ENCODE results near the gene MTRF1. TPM values are rescaled to one million over a fixed set of nuclear protein-coding genes. Genes with fewer than 3 reads are reported as not detected.

Gene MTRF1
- total and polyA plus RNA-seq, 12 donors: 6.8 to 27.4 (median 17.7) TPM

DNA sequence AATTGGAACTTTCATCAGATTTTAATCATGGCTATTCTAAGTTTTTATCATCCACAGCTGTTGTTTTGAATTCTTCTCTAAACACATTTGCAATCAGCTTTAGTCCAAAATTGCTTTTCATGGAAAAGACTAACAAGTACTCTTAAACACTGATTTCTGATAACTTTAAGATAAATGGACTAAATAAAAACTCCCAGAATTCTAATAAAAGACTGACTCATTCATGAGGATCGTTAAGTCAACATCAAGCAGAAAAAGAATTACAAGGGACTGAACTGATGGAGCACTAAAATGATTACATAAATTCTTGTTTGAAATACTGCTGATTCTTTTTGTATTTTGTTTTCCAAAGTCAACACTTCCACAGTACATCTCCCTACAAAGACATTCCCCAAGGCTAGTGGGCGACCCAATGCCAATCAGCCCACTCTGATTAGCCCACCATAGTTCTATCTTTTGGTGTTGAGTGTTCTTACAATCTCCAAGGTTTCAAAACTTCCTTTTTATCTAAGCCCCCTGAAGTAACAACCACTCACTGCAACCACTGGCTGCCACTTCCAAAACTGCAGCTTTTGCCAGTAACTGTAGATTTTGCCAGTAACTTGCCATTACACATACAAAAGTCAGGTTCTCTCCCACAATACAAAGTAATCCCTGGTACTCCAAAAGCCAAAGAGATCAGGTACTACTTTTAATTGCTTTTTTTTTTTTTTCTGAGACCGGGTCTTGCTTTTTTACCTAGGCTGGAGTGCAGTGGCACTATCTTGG lies 33.7 kb upstream of the MTRF1 start:
- Histone ChIP-seq H3K9me3 (replicated peaks in 1 of 3) (no peaks in the 10 kb centered on the region), H3K27ac (no peak overlapping the region), H3K4me3 (no peak overlapping the region), H3K27me3 (no peaks in the 10 kb centered on the region), H3K4me1 (replicated peaks in 1 of 2) (no peaks in the 10 kb centered on the region), H3K36me3 (replicated peaks in 1 of 2) (no peaks in the 10 kb centered on the region)
- TF ChIP-seq CTCF (IDR thresholded peaks at IDR 0.05): no peak
- intact Hi-C loops (cut with DNase I): no loop called here
- WGBS, 4 donors: 63 to 78% (median 70%) methylated on average over 3 of the region's 3 CpGs
- no peak for DNase-seq

GRCh38 chr13:41295973-41296372 lies 32.6 kb upstream of the MTRF1 start:
- Histone ChIP-seq H3K4me1 (replicated peaks in 1 of 2) (no peaks in the 10 kb centered on the region), H3K27ac (no peak overlapping the region), H3K36me3 (replicated peaks in 1 of 2) (no peaks in the 10 kb centered on the region), H3K4me3 (no peak overlapping the region), H3K9me3 (replicated peaks in 1 of 3) (no peaks in the 10 kb centered on the region), H3K27me3 (no peaks in the 10 kb centered on the region)
- WGBS, 4 donors: 91 to 100% (median 95%) methylated on average over 1 of the region's 1 CpG
- DNase-seq: no peak
- TF ChIP-seq POLR2A (IDR thresholded peaks at IDR 0.05): no peak
- no peak for TF ChIP-seq CTCF (IDR thresholded peaks at IDR 0.05)
- intact Hi-C loops (cut with DNase I): no loop called here

DNA sequence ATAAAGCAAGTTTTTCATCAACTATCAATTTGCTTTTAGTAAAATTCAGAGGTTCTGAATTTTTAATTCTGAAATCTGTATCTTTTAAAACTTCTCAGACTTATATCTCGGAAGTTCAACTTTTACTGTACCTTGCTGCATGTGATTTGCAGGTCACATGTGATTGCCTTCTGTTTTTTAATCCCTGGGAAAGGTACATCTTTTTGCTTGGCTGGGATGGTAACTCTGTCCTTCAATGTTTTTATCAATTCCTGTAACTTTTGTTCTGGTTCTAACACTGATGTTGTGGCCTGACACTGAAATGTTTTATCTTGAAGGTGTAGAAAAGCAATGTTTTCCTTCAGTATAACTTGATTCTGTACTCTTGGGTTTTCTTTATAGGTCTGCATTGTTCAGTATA lies 31.5 kb upstream of the MTRF1 start:
- Histone ChIP-seq H3K9me3 (replicated peaks in 1 of 3) (no peaks in the 10 kb centered on the region), H3K4me1 (replicated peaks in 1 of 2) (no peaks in the 10 kb centered on the region), H3K27me3 (no peaks in the 10 kb centered on the region), H3K4me3 (no peak overlapping the region), H3K27ac (no peak overlapping the region), H3K36me3 (replicated peaks in 1 of 2) (no peaks in the 10 kb centered on the region)
- 86 to 100% (median 90%) methylated on average over 1 of the region's 1 CpG for WGBS, 4 donors
- intact Hi-C loops (cut with DNase I): no loop called here
- DNase-seq: no peak
- TF ChIP-seq POLR2A (IDR thresholded peaks at IDR 0.05) (no peak), CTCF (IDR thresholded peaks at IDR 0.05) (no peak)

- Histone ChIP-seq H3K9me3 (replicated peaks in 1 of 3) (no peaks in the 10 kb centered on the region), H3K36me3 (replicated peaks in 1 of 2) (no peaks in the 10 kb centered on the region), H3K27me3 (no peaks in the 10 kb centered on the region), H3K4me1 (replicated peaks in 1 of 2) (no peaks in the 10 kb centered on the region), H3K4me3 (no peak overlapping the region), H3K27ac (no peak overlapping the region)
- 73 to 87% (median 77%) methylated on average over 1 of the region's 1 CpG for WGBS, 4 donors
- no peak for DNase-seq
- intact Hi-C loops (cut with DNase I): no loop called here
- TF ChIP-seq CTCF (IDR thresholded peaks at IDR 0.05): no peak
- no peak for TF ChIP-seq POLR2A (IDR thresholded peaks at IDR 0.05)
Observed at GRCh38 chr13:41293272-41293671, 29.9 kb upstream of the MTRF1 start.
